GM19324 (cell line): ENCODE data around the gene KLK10.

Experiments used
- ATAC-seq: cut with Tn5 transposase; IDR thresholded peaks from one replicate; pipeline ENCODE4 v1.9.1; 2021; ENCODE audit warnings: mild to moderate bottlenecking, moderate library complexity; ENCODE audit not compliant: unreplicated experiment, low FRiP score

The KLK10 gene, protein sequence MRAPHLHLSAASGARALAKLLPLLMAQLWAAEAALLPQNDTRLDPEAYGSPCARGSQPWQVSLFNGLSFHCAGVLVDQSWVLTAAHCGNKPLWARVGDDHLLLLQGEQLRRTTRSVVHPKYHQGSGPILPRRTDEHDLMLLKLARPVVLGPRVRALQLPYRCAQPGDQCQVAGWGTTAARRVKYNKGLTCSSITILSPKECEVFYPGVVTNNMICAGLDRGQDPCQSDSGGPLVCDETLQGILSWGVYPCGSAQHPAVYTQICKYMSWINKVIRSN

DNA sequence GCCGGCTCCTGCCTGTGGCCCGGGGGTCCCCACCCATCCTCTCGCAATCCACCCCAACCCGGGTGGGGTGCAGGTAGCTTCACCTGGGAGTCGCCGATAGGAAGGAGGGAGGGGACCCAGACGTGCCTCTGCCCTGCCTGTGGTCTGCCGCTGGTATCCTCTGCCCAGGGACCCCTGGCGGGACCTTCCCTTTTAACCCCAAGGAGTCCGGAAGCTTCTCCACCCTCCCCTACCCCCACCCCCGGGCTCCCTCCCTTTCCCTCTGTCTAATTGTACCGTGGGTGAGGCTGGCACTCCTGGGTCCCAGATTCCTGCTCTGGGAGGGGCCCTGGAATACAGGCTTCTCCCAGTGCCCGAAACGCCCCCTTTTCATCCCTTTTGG, at the start of gene KLK10:
Gene KLK10, minus strand, starts transcription at position 166 of the 382 bp plus-strand sequence. CDS start 579 bp downstream, outside the sequence.
- no peak for ATAC-seq

DNA sequence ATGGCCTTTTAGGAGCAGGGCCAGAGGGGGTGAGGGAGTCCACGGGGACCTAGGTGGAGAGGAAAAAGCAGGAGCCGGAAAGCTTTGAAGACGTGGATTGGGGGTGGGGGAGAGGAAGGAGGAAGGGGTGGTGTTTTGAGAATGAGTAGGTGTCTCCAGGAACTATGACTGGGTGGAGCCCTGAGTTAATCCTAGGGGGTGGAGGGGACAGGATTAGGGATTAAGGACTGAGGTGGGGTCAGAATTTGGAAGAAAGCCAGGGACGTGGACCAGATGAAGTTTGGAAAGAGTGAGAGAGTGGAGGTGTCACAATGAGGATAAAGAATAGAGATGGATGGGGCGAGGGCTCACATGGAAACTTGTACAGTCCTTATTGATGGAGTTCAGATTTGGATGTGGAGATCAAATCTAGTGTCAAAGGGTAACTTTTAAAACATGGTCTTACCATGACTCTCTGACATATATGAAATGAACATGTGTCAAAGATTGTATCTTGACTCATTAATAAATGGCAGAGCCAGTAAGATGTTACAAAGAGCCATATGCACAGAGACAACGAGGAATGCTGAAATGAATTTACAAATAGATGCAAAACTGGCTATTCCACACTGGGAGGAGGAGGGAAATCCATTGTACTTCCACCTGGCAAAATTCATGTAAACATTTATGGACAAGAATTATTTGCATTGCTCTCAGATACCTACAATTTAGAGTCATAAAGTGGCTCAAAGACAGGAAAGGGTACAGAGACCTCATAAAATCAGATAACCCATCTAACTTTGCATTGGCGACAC, 47.1 kb upstream of the KLK10 start:
- no peak for ATAC-seq

DNA sequence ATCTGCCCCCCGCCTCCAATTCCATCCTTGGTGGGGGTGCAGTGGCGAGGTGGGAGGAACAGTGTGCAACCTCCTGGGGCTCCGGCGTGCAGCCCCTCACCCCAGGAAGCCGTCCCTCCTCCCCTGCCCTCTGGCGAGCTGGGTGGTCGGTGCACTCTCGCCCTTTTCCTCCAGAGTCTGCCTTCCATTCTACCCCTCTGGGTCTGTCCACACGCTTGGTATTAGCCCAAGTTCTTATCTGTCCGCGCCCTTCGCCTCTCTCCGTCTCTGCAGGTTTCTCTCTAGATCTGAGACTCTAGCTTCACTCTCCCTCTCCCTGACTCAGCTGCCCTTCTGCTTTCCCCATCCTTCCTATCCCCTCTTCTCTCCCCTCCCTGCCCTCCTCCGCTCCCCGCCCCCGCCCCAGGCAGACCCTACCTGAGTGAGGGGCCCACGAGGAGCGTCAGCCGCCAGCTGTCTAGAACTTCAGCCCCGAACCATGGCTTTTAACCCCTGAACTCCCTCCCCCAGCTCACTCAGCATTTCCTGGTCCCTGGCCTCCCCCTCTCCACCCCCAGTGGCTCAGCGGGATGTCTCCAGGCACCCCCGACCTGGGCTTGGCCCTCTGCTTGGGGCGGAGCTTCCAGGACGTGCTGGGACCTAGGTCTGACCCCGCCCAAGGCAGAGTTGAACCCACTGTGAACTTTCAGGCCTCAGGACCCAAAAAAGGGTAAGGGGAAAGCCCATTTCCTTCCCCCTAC, 45.9 kb upstream of the KLK10 start:
- no peak for ATAC-seq

DNA sequence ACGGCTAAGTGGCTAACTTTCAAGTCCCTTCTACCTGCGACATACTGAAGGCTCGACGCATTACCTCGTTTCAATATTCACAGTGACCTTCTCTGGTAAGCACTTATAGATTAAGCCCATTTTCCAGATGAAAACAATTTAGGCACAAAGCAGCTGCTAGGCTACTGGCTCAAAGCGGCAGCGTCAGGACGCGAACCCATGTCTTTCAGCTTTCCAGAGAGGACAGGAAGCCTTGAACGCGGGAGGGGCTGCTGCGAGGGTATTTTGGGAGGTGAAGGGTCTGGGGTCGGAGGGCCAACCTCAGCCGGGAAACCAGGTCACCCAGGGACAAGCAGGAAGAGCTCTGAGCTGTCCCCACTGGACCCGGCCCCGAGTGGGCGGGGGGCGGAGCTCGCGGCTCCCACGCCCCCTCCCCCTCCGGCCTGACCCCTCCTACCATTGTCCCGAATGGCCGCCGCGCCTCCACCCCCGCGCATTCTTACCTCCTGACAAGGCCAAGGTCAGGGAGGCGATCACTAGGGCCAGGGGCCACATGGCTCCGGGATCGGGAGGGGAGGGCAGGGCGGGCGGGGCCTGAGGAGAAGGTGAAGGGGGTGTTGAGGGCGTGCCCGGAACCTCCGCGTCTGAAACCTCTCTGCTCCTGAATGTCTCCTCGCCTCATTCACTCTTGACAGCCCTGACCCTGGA, 45.2 kb upstream of the KLK10 start, which contains the start of gene KLK13:
Gene KLK13, minus strand, starts transcription at position 559 of the 687 bp plus-strand sequence. Its CDS starts 25 bp downstream, at position 534.
- no peak for ATAC-seq

DNA sequence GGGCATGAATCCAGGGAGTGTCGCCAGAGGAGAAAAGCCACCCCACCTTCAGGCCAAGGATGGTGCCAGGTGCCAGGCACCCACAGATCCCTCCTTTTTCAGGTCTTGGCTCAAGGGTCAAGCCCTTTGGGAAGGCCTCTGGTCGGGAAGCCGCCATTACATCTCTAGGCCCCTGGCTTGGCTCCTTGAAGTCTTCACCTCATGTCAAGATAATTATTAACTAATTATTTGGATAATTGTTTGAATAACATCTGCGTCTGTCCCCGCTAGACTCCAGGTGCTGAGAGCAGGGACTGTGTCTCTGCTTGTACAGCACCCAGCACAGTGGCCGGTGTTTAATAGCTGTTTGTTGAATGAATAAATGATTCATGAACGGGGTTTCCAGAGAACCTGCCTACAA, 44.2 kb upstream of the KLK10 start:
- ATAC-seq, result no peak

DNA sequence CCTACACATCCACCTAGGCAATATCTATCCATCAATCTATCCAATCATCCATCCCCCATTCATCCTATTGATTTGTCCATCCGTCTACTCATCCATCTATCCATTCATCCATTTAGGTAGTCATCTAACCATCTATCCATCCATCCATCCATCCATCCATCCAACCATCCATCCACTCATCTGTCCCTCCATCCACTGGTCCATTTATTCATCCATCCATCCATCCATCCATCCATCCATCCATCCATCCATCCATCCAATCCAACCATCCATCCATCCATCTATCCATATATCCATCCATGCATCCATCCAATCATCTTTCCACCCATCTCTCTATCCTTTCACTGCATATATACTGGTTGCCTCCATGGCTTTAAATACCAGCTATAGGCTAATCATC, 41.5 kb upstream of the KLK10 start:
- no peak for ATAC-seq

DNA sequence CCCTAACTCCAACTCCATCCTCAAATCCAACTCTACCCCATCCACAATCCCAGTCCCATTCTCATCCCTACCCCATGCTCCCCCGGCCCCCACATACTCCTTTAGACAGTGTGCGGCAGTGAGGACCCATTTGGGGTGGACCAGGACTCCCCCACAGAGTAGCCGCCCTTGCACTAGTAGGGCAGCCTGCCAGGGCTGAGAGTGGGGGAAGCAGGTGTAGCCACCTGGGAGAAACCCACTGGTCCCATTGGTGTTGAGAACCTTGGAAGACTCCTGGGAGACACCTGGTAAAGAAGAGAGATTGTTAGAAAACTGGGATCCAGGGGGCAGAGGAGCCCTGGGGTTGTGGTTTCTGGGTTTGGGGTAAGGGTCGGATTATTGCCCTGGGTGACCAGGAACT, 40.8 kb upstream of the KLK10 start:
- ATAC-seq, result no peak

DNA sequence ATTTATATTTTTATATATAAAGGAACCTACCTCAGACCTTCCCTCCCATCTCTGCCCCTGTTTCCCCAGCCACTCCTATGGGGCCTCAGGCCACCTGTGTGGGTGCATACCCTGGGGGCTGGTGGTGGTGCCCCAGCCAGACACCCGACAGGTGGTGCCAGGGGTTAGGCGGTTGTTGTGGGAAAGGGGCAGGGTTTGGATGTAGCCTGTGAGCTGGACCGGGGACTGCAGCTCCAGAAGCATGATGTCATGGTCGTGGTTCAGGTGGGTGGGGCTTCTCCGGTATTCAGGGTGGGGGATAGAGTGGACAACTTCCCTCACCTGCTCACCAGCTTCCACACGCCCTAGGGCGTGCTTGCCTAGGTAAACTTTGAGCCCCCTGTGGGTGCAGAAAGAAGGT, 40.2 kb upstream of the KLK10 start:
- no peak for ATAC-seq

DNA sequence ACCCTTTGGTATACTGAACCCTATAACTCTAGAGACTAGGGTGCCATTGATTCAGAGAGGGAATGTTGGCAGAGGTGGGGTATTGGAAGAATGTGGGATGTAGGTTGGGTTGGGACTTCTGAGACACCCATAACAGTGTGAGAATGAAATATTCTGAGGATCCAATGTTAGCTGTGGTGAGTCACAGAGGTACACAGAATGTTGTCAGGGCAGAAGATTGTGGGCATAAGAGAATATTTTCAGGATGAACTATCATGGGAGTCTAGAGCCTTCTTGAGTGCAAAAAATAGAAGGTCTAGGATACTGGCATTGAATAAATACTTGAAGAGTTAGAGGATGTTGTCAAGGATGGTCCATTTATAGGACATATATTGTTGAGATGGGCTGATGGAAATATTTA, 36.4 kb upstream of the KLK10 start:
- no peak for ATAC-seq

DNA sequence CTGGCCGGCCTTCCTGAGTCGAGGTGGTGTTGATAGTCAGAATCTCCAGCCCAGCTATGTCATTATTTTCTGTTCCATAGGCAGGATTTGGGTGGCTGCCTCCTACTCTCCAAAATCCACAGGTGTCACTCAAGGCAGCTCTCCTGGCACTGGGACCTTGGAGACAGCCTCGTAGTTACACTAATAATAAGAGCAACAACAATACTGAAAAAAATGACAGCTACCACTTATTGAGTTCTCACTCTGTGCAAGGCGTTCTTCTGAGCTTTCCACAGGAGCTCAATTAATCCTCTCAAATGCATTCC, 27.5 kb upstream of the KLK10 start:
- ATAC-seq, result no peak

DNA sequence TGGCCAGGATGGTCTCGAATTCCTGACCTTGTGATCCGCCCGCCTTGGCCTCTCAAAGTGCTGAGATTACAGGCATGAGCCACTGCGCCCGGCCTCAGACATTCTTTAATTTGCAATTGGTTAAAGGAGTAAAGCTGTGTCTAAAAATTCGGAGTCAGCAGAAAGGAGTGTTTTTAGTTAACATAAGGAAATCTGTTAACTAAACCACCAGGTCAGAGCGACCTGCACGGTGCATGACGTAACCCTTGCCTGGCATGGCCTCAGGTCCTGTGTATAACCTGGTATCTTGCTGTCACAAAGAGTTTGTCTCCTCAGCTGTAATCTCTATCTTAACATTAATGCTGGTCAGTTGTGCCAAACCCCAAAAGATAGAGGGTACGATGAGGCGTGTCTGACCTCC, 24.8 kb upstream of the KLK10 start:
- no peak for ATAC-seq

DNA sequence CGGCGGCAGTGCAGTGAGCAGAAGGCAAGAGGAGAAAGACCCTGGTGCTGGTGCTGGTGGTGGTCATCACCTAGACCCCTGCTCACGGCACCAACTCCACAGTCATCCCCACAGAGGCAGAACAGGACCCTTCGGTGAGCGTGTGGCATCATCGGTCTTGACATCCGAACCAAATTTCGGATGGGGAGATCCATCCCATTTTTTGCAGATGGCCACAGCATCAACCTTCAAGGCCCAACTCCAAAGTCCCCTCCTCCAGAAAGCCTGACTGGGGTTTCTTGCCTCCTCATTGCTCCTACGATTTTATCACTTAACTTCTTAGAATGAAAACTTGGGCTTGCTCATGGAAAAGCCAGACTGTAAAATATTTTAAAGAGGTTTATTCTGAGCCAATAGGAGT, 24.0 kb upstream of the KLK10 start:
- no peak for ATAC-seq

DNA sequence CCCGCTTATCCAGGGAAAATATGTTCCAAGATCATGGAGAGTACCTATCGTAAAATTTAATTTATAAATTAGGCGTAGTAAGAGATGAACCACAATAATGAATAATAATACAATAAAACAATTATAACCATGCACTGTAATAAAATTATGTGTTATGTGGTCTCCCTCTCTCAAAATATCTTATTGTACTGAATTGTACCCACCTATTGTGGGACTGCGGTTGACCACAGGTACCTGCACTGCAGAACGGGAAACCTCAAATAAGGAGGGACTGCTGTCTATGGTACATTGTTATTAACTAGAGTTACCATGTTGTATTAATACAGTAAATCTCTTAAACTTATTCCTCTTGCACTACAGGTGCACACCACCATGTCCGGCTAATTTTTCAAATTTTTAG, 20.6 kb upstream of the KLK10 start:
- no peak for ATAC-seq

DNA sequence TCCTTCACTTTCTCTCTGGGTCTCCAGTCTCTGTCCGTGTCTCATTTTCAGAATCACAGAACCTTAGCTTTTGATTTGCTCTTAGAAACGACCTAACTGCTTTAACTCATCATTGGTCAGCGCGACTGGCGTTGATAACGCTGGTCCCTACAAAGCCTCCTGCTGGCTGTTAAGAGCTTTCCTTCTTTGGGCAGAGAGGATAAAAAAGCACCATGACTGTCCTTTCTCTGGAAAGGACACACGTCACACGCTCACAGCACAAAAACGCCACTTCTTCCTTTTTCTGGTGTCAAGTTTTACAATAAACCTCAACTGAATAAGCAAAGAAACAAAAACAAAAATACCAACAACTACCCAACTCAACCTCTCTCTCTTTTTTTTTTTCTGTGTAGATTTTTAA, 17.0 kb upstream of the KLK10 start:
- ATAC-seq, result no peak

DNA sequence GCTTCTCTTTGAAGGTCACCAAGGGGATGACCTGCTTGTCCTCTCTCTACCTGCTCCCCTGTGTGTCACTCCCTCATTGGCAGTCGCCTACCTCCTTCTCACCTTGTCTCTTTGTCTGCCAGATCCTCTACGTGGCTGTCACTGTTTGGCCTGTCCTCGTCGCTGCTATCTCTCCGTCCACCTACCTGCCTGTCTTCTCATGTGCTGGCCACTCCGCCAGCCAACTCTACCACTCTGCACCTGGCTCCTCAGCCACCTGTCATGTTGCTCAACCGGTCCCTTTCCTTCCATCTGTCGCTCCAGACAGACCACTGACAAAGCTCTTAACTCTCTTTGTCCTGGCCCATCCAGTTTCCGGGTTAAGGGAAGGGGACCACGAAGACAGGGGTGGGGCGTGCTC, 15.2 kb upstream of the KLK10 start, which contains the start of gene KLK12:
Gene KLK12, minus strand, starts transcription at position 299 of the 400 bp plus-strand sequence. CDS start 381 bp downstream, outside the sequence.
- ATAC-seq, result no peak

DNA sequence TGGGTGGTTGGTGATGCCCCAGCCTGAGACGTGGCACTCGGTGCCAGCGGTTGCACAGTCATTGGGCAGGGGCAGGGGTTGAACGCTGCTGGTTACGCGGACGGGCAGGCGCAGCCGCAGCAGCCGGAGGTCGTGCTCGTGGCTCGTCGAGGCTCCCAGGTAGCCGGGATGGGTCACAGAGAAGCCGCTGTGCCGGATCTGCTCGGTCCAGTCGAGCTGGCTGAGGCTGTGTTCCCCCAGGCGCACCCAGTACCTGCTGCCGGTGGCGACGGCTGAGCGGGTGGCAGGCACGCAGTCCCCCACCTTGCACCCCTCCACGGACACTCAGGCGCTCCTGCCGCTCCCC, 12.3 kb upstream of the KLK10 start:
- no peak for ATAC-seq

DNA sequence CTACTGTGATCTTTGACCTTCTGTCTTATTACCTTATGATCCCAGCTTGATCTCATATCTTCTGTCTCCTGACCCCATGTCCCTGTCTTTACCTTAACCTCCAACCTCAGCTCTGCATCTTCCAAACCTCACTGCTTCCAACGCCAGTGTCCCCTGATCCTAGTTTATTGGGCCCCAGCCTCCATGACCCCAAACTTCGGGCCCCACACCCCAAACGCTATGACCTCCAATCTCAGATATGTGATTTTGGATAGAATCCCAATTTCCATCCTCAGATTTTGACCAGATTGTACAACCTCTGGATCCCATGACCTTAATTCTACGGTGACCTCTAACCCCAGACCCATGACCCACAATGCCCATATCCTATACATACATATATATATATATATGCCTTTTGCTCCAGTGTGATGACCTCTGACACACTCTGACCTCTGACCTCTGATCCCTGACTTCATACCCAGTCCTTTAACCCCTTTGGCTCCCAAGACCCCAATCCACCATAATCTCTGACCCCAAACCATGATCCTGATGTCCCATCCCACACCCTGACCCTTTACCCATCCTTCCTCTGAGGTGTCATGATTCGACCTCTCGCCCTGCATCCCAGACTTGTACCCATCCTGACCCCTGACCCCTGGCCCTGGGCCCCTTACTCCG, 11.8 kb upstream of the KLK10 start:
- ATAC-seq, result no peak

DNA sequence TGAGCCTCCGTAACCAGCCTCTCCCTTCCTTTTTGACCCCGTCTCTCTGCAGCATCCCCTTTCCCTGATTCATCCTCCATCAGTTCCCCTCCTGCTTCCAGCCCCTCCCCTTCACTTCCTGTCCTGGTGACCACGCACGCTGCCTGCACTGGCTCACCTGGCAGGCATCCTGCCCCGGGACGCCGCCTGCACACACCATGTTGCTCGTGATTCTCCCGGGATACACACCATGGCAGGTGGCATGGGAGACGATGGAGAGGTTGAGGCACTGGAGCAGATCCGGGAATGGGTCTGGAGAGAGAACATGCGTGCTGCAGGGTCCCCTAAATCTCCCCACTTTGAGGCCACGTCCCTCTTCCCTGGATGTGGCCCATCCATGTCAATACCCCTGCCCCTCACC, 11.1 kb upstream of the KLK10 start:
- ATAC-seq, result no peak

DNA sequence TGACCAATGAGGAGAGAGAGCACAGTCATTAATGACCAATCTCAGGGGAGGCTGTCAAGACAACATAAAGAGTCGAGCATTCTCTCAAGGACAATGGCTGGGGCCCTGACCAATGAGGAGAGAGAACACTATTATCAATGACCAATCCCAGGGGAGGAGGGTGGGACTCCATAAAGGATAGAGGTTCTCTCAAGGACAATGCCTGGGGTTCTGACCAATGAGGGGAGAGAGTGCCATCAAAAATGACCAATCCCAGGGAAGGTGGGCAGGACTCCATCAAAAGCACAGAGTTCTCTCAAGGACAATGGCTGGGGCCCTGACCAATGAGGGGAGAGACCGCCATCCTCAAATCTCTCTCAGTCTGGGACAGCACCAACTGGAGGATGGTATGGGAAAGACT, 10.2 kb upstream of the KLK10 start:
- no peak for ATAC-seq

DNA sequence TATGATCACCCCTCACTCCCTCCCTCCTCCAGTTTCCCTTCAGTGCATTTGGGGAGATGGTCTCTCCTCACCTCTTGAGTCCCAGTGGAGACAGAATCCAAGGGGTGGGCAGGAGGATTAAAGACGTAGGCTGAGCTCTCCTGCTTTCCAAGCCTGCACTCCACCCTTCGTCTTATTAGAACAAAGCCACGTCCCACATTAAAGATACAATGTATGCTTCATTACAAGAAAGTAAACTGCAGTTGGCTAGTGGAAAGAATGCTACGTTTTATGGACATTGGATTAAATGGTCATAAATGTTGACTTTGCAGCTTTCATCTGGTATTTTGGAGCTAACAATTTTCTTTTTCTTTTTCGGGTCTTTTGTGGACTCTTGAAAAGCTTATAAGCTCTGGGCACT, 8.4 kb upstream of the KLK10 start:
- no peak for ATAC-seq
